Measurements from ENCODE around the gene STBD1.

GRCh38 chr4:76267811-76268210 is 38.7 kb upstream of the STBD1 start:
- TF ChIP-seq POLR2A (IDR thresholded peaks at IDR 0.05) (no peak), CTCF (IDR thresholded peaks at IDR 0.05) (no peak)

Data from esophagus squamous epithelium (tissue), 4 donors.